GM19463 (cell line): ENCODE measurements around the gene FLVCR2.
"Not testable (repeated sequence)": the region's sequence is repeated elsewhere in the genome, so short reads cannot be mapped to it uniquely, and the experiment has no call there.

Experiments used
- ATAC-seq: cut with Tn5 transposase; IDR thresholded peaks from one replicate; pipeline ENCODE4 v1.9.1; 2021; ENCODE audit warnings: mild to moderate bottlenecking, moderate library complexity; ENCODE audit not compliant: unreplicated experiment

The FLVCR2 gene

GRCh38 chr14:75591331-75591946, 13.0 kb downstream of the FLVCR2 start:
- ATAC-seq = no peak

- ATAC-seq = no peak
These were observed 13.7 kb downstream of the FLVCR2 start for GRCh38 chr14:75591987-75592575.

- ATAC-seq = no peak
These were observed 16.8 kb downstream of the FLVCR2 start for GRCh38 chr14:75595226-75595625.

- no peak for ATAC-seq
These were observed 18.7 kb downstream of the FLVCR2 start for GRCh38 chr14:75597149-75597548.

- not testable (repeated sequence) for ATAC-seq
These were observed 21.7 kb downstream of the FLVCR2 start for GRCh38 chr14:75600100-75600499.

GRCh38 chr14:75601061-75601460, 22.6 kb downstream of the FLVCR2 start:
- ATAC-seq = not testable (repeated sequence)

- ATAC-seq = no peak
These were observed 24.1 kb downstream of the FLVCR2 start for GRCh38 chr14:75602503-75602902.

GRCh38 chr14:75604979-75605851, 26.8 kb downstream of the FLVCR2 start:
- no peak for ATAC-seq

- no peak for ATAC-seq
These were observed 27.5 kb downstream of the FLVCR2 start for GRCh38 chr14:75605916-75606315.

- ATAC-seq = no peak
These were observed 28.6 kb downstream of the FLVCR2 start for GRCh38 chr14:75607044-75607443.

GRCh38 chr14:75607842-75608640, 29.6 kb downstream of the FLVCR2 start:
- no peak for ATAC-seq

GRCh38 chr14:75609116-75609515, 30.7 kb downstream of the FLVCR2 start:
- no peak for ATAC-seq

- no peak for ATAC-seq
These were observed 31.4 kb downstream of the FLVCR2 start for GRCh38 chr14:75609606-75610475.

- no peak for ATAC-seq
These were observed 32.4 kb downstream of the FLVCR2 start for GRCh38 chr14:75610834-75611233.

- no peak for ATAC-seq
These were observed 33.7 kb downstream of the FLVCR2 start for GRCh38 chr14:75612157-75612556.

- ATAC-seq = no peak
These were observed 35.8 kb downstream of the FLVCR2 start for GRCh38 chr14:75614179-75614578.

- no peak for ATAC-seq
These were observed 36.8 kb downstream of the FLVCR2 start for GRCh38 chr14:75615200-75615599.

- ATAC-seq = no peak
These were observed 41.1 kb downstream of the FLVCR2 start for GRCh38 chr14:75619548-75619947.

- no peak for ATAC-seq
These were observed 46.6 kb downstream of the FLVCR2 start for GRCh38 chr14:75625034-75625433.

- ATAC-seq = no peak
These were observed 48.0 kb downstream of the FLVCR2 start for GRCh38 chr14:75626396-75626795.
